Suprapubic skin (tissue), 4 donors: ENCODE measurements around the gene ZNF846. TPM values are rescaled to one million over a fixed set of nuclear protein-coding genes. Genes with fewer than 3 reads are reported as not detected.
"Not testable (repeated sequence)": the region's sequence is repeated elsewhere in the genome, so short reads cannot be mapped to it uniquely, and the experiment has no call there.

Experiments
- DNase-seq, 2 donors: peaks; one replicate each; pipeline ENCODE4 v3.0.0-alpha.2; 2019; ENCODE audit warnings: low spot score in 2 of 2
- H3K27ac ChIP-seq: fragments of 200-600 bp; sonication (generic); one replicate; pipeline ENCODE4 v1.5.1; 2019
- H3K27me3 ChIP-seq: fragments of 200-600 bp; sonication (generic); one replicate; pipeline ENCODE4 v1.5.1; 2019
- H3K36me3 ChIP-seq: fragments of 200-600 bp; sonication (generic); one replicate; pipeline ENCODE4 v1.5.1; 2019
- H3K4me1 ChIP-seq: fragments of 200-600 bp; sonication (generic); one replicate; pipeline ENCODE4 v1.5.1; 2019
- H3K4me3 ChIP-seq: fragments of 200-600 bp; sonication (generic); one replicate; pipeline ENCODE4 v1.5.1; 2019; ENCODE audit warnings: mild to moderate bottlenecking
- H3K9me3 ChIP-seq: fragments of 200-600 bp; sonication (generic); one replicate; pipeline ENCODE4 v1.5.1; 2019
- CTCF ChIP-seq, 2 donors: fragments of 200-600 bp in 1 of 2; fragments of 450-650 bp in 1 of 2; sonication (generic) in 1 of 2; IDR thresholded peaks; one replicate each; pipeline ENCODE4 v1.5.1; 2016 to 2019; ENCODE audit warnings: antibody characterized with exemption in 2 of 2, mild to moderate bottlenecking in 1 of 2, moderate library complexity in 1 of 2
- EP300 ChIP-seq: sonication (generic); formaldehyde crosslinking; IDR thresholded peaks from one replicate; pipeline ENCODE4 v1.6.1; 2017; ENCODE audit warnings: antibody characterized with exemption
- POLR2A ChIP-seq, 2 donors: fragments of 450-650 bp; IDR thresholded peaks; one replicate each; pipeline ENCODE4 v1.6.1; 2017; ENCODE audit warnings: antibody characterized with exemption in 2 of 2, mild to moderate bottlenecking in 2 of 2, moderate library complexity in 2 of 2
- POLR2AphosphoS5 ChIP-seq, 3 donors: sonication (generic); formaldehyde crosslinking; IDR thresholded peaks; one replicate each; pipeline ENCODE4 v1.6.1; 2017; ENCODE audit warnings: antibody characterized with exemption in 3 of 3
- WGBS: methylation state at CpG from one replicate; pipeline ENCODE4 v1.1.5; 2018; 5-methylcytosine and 5-hydroxymethylcytosine counted together
- total RNA-seq, 4 donors: library from RNA; depleted of rRNA; stranded (reverse); fragments of >200 nt; gene quantifications; one replicate each; pipeline ENCODE4 v1.1.0, GENCODE V29; 2016

ZNF846 gene
- total RNA-seq, 4 donors from 2014 or later = 6.8 to 13.5 (median 11.2) TPM

GRCh38 chr19:9792206-9793070 is 23.9 kb upstream of the ZNF846 start:
- H3K36me3 ChIP-seq = no peaks in the 10 kb centered on the region
- TF ChIP-seq POLR2A (IDR thresholded peaks at IDR 0.05) = no peak
- TF ChIP-seq EP300 = no peak
- no peak for TF ChIP-seq CTCF (IDR thresholded peaks at IDR 0.05)
- TF ChIP-seq POLR2AphosphoS5 (IDR thresholded peaks at IDR 0.05) = no peak
- DNase-seq = peak; percentile 98
- no peaks in the 10 kb centered on the region for H3K27me3 ChIP-seq
- peak overlapping the region; percentile 65 for H3K4me3 ChIP-seq
- no peaks in the 10 kb centered on the region for H3K9me3 ChIP-seq
- 2% methylated on average over 67 of the region's 70 CpGs for WGBS
- H3K27ac ChIP-seq = peak overlapping the region; percentile 90
- H3K4me1 ChIP-seq = peaks cover 23% of the 10 kb centered on the region

DNA sequence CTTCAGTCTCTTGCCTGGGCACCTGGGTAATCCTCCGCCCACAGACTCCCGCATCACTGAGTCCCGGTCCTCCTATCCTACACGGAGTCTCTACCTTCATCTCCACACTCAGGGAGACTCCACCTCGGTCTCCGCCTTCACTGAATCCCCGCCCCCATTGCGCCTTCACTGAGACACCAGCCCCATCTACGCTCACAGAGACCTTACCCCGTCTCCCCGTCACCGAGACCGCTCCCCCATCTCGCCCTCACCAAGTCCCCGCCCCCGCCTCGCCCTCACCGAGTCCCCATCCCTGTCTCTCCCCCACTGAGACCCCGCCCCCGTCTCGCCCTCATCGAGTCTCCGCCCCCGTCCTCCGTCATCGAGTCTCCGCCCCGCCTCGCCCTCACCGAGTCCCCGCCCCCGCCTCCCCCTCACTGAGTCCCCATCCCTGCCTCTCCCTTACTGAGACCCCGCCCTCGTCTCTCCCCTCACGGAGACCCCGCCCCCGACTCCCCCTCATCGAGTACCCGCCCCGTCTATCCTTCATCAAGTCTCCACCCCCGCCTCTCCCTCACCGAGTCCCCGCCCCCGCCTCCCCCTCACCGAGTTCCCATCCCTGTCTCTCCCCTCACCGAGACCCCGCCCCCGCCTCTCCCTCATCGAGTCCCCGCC is 23.1 kb upstream of the ZNF846 start:
- Histone ChIP-seq H3K9me3 (no peaks in the 10 kb centered on the region), H3K36me3 (no peaks in the 10 kb centered on the region), H3K4me1 (peaks cover 18% of the 10 kb centered on the region), H3K27ac (peak overlapping the region; percentile 90), H3K27me3 (no peaks in the 10 kb centered on the region), H3K4me3 (peak overlapping the region; percentile 65)
- TF ChIP-seq POLR2A (IDR thresholded peaks at IDR 0.05) (no peak), EP300 (no peak), POLR2AphosphoS5 (IDR thresholded peaks at IDR 0.05) (no peak), CTCF (IDR thresholded peaks at IDR 0.05) (no peak)
- WGBS = 2% methylated on average over 38 of the region's 50 CpGs
- DNase-seq = peak; percentile 99

- WGBS = 84% methylated on average over 6 of the region's 6 CpGs
- not testable (repeated sequence) for H3K36me3 ChIP-seq, H3K27me3 ChIP-seq, H3K9me3 ChIP-seq, DNase-seq, H3K27ac ChIP-seq
- Histone ChIP-seq H3K4me3 (peak overlapping the region; percentile 65), H3K4me1 (peaks cover 14% of the 10 kb centered on the region)
Observed at GRCh38 chr19:9791073-9791367, 22.5 kb upstream of the ZNF846 start.

- WGBS = 59% methylated on average over 5 of the region's 5 CpGs
- not testable (repeated sequence) for H3K9me3 ChIP-seq, H3K36me3 ChIP-seq, DNase-seq, H3K27ac ChIP-seq, H3K4me3 ChIP-seq, H3K27me3 ChIP-seq
- peaks cover 17% of the 10 kb centered on the region for H3K4me1 ChIP-seq
Observed at GRCh38 chr19:9789579-9789978, 21.0 kb upstream of the ZNF846 start.

GRCh38 chr19:9789066-9789465 is 20.5 kb upstream of the ZNF846 start:
- Histone ChIP-seq H3K27me3 (no peaks in the 10 kb centered on the region), H3K36me3 (no peaks in the 10 kb centered on the region), H3K4me1 (peaks cover 19% of the 10 kb centered on the region), H3K27ac (no peak overlapping the region), H3K9me3 (no peaks in the 10 kb centered on the region), H3K4me3 (no peak overlapping the region)
- no peak for DNase-seq
- 81% methylated on average over 11 of the region's 11 CpGs for WGBS
- TF ChIP-seq EP300 = no peak
- no peak for TF ChIP-seq POLR2A (IDR thresholded peaks at IDR 0.05)
- TF ChIP-seq POLR2AphosphoS5 (IDR thresholded peaks at IDR 0.05) = no peak
- TF ChIP-seq CTCF (IDR thresholded peaks at IDR 0.05) = no peak

- H3K27ac ChIP-seq, H3K9me3 ChIP-seq, DNase-seq, H3K4me3 ChIP-seq, H3K27me3 ChIP-seq, H3K36me3 ChIP-seq: not testable (repeated sequence)
- 91% methylated on average over 13 of the region's 13 CpGs for WGBS
- peaks cover 19% of the 10 kb centered on the region for H3K4me1 ChIP-seq
Observed at GRCh38 chr19:9788604-9789003, 20.1 kb upstream of the ZNF846 start.
